ENCODE measurements around the gene CFAP97D1. TPM values are rescaled to one million over a fixed set of nuclear protein-coding genes. Genes with fewer than 3 reads are reported as not detected.

CFAP97D1 gene
- total RNA-seq, 1 experiment from 2014 or later = 0.18 TPM

- no peaks in the 10 kb centered on the region for H3K36me3 Mint-ChIP-seq (ENCODE audit: insufficient read depth, unreplicated experiment)
- DNase-seq = no peak
- intact Hi-C loops (cut with micrococcal nuclease; ENCODE audit: unreplicated experiment) = no loop called here
- H3K9me3 Mint-ChIP-seq (ENCODE audit: unreplicated experiment) = no peaks in the 10 kb centered on the region
- ChIA-PET POLR2A (no interaction called here), CTCF (no interaction called here)
- H3K27ac Mint-ChIP-seq (ENCODE audit: unreplicated experiment) = no peak overlapping the region
- no peaks in the 10 kb centered on the region for H3K4me1 Mint-ChIP-seq (ENCODE audit: low read depth, unreplicated experiment)
- H3K27me3 Mint-ChIP-seq (ENCODE audit: insufficient read depth, unreplicated experiment) = peaks cover 8% of the 10 kb centered on the region
- TF ChIP-seq CTCF (IDR thresholded peaks at IDR 0.05; ENCODE audit: insufficient read depth in 1 of 2, low read depth in 1 of 2, low read length in 1 of 2, severe bottlenecking in 1 of 2, unreplicated experiment in 1 of 2) = no peak
- H3K4me1 ChIP-seq = no peaks in the 10 kb centered on the region
- H3K9me3 ChIP-seq = no peaks in the 10 kb centered on the region
- H3K4me3 ChIP-seq (ENCODE audit: low read depth, low read length) = no peak overlapping the region
- no peaks in the 10 kb centered on the region for H3K36me3 ChIP-seq (ENCODE audit: control insufficient read depth, insufficient read depth, low read length)
- no peak overlapping the region for H3K4me3 Mint-ChIP-seq (ENCODE audit: unreplicated experiment)
- H3K27me3 ChIP-seq (replicated peaks; ENCODE audit: control insufficient read depth, insufficient read depth, low read length) = no peaks in the 10 kb centered on the region
- no TSS peak for BruUV-seq (replicated peaks)
These were observed 30.1 kb upstream of the CFAP97D1 start for GRCh38 chr17:43750153-43750552.

- no peak for DNase-seq
- ChIA-PET POLR2A (interaction anchor here (0.7 kb wide), 1 partner anchor 194 kb away, joined by 4 read pairs; no protein-coding TSS in a partner anchor), CTCF (no interaction called here)
- Mint-ChIP-seq H3K4me3 (ENCODE audit: unreplicated experiment) (no peak overlapping the region), H3K27me3 (ENCODE audit: insufficient read depth, unreplicated experiment) (peaks cover 8% of the 10 kb centered on the region), H3K4me1 (ENCODE audit: low read depth, unreplicated experiment) (no peaks in the 10 kb centered on the region), H3K27ac (ENCODE audit: unreplicated experiment) (no peak overlapping the region), H3K36me3 (ENCODE audit: insufficient read depth, unreplicated experiment) (no peaks in the 10 kb centered on the region), H3K9me3 (ENCODE audit: unreplicated experiment) (no peaks in the 10 kb centered on the region)
- H3K27me3 ChIP-seq (replicated peaks; ENCODE audit: control insufficient read depth, insufficient read depth, low read length) = no peaks in the 10 kb centered on the region
- no peaks in the 10 kb centered on the region for H3K36me3 ChIP-seq (ENCODE audit: control insufficient read depth, insufficient read depth, low read length)
- no peaks in the 10 kb centered on the region for H3K9me3 ChIP-seq
- no peak for TF ChIP-seq CTCF (IDR thresholded peaks at IDR 0.05; ENCODE audit: insufficient read depth in 1 of 2, low read depth in 1 of 2, low read length in 1 of 2, severe bottlenecking in 1 of 2, unreplicated experiment in 1 of 2)
- intact Hi-C loops (cut with micrococcal nuclease; ENCODE audit: unreplicated experiment) = no loop called here
- BruUV-seq (replicated peaks) = no TSS peak
- H3K4me3 ChIP-seq (ENCODE audit: low read depth, low read length) = no peak overlapping the region
- no peaks in the 10 kb centered on the region for H3K4me1 ChIP-seq
These were observed 26.6 kb upstream of the CFAP97D1 start for GRCh38 chr17:43753493-43754129.

- DNase-seq = no peak
- peaks cover 1% of the 10 kb centered on the region for H3K27me3 Mint-ChIP-seq (ENCODE audit: insufficient read depth, unreplicated experiment)
- BruUV-seq (replicated peaks) = no TSS peak
- no peaks in the 10 kb centered on the region for H3K4me1 ChIP-seq
- no peak overlapping the region for H3K27ac Mint-ChIP-seq (ENCODE audit: unreplicated experiment)
- intact Hi-C loops (cut with micrococcal nuclease; ENCODE audit: unreplicated experiment) = no loop called here
- no peaks in the 10 kb centered on the region for H3K9me3 Mint-ChIP-seq (ENCODE audit: unreplicated experiment)
- peaks cover under 1% of the 10 kb centered on the region for H3K4me1 Mint-ChIP-seq (ENCODE audit: low read depth, unreplicated experiment)
- CTCF ChIA-PET = no interaction called here
- no peaks in the 10 kb centered on the region for H3K27me3 ChIP-seq (replicated peaks; ENCODE audit: control insufficient read depth, insufficient read depth, low read length)
- no peaks in the 10 kb centered on the region for H3K9me3 ChIP-seq
- H3K4me3 Mint-ChIP-seq (ENCODE audit: unreplicated experiment) = no peak overlapping the region
- H3K36me3 ChIP-seq (ENCODE audit: control insufficient read depth, insufficient read depth, low read length) = no peaks in the 10 kb centered on the region
- no peak overlapping the region for H3K4me3 ChIP-seq (ENCODE audit: low read depth, low read length)
- no peak for TF ChIP-seq CTCF (IDR thresholded peaks at IDR 0.05; ENCODE audit: insufficient read depth in 1 of 2, low read depth in 1 of 2, low read length in 1 of 2, severe bottlenecking in 1 of 2, unreplicated experiment in 1 of 2)
- POLR2A ChIA-PET = interaction anchor here (0.6 kb wide), 1 partner anchor 11 kb away, joined by 4 read pairs; no protein-coding TSS in a partner anchor
- no peaks in the 10 kb centered on the region for H3K36me3 Mint-ChIP-seq (ENCODE audit: insufficient read depth, unreplicated experiment)
These were observed 25.3 kb upstream of the CFAP97D1 start for GRCh38 chr17:43754947-43755346.

Measured in Caco-2 (cell line).